WTC11 (cell line): ENCODE measurements around the gene ADGRD2. TPM values are rescaled to one million over a fixed set of nuclear protein-coding genes. Genes with fewer than 3 reads are reported as not detected.
A peak's percentile ranks its signal among the peaks of the same experiment; 100 is the strongest.

ENCODE experiments used
- CREB1 ChIP-seq: sonication (generic); formaldehyde crosslinking; IDR thresholded peaks from 2 replicates; pipeline ENCODE4 v1.8.0; 2023; ENCODE audit warnings: mild to moderate bottlenecking, missing genetic modification reagents
- ELF4 ChIP-seq: sonication (generic); formaldehyde crosslinking; IDR thresholded peaks from 2 replicates; pipeline ENCODE4 v1.8.1; 2022; ENCODE audit warnings: low read depth, mild to moderate bottlenecking, moderate library complexity, missing genetic modification reagents
- FOXP1 ChIP-seq: sonication (generic); formaldehyde crosslinking; IDR thresholded peaks from 2 replicates; pipeline ENCODE4 v1.8.0; 2022; ENCODE audit warnings: missing genetic modification reagents, mild to moderate bottlenecking, moderate library complexity, borderline replicate concordance
- IRF2 ChIP-seq: sonication (generic); formaldehyde crosslinking; IDR thresholded peaks from 2 replicates; pipeline ENCODE4 v1.8.0; 2022; ENCODE audit warnings: low read depth, missing genetic modification reagents, borderline replicate concordance
- JUN ChIP-seq: sonication (generic); formaldehyde crosslinking; IDR thresholded peaks from 2 replicates; pipeline ENCODE4 v1.8.0; 2023; ENCODE audit warnings: mild to moderate bottlenecking, missing genetic modification reagents
- KAT7 ChIP-seq: sonication (generic); formaldehyde crosslinking; IDR thresholded peaks from 2 replicates; pipeline ENCODE4 v1.8.1; 2023; ENCODE audit warnings: missing genetic modification reagents, mild to moderate bottlenecking, borderline replicate concordance
- MXD4 ChIP-seq: fragments of 250-450 bp; sonication (Bioruptor Pico); IDR thresholded peaks from 2 replicates; pipeline ENCODE4 v1.8.0; 2021; ENCODE audit warnings: mild to moderate bottlenecking, moderate library complexity, borderline replicate concordance
- RELA ChIP-seq: sonication (generic); formaldehyde crosslinking; IDR thresholded peaks from 2 replicates; pipeline ENCODE4 v1.8.1; 2022; ENCODE audit warnings: missing genetic modification reagents, mild to moderate bottlenecking, borderline replicate concordance
- SMAD3 ChIP-seq: sonication (generic); formaldehyde crosslinking; IDR thresholded peaks from 2 replicates; pipeline ENCODE4 v1.8.0; 2022; ENCODE audit warnings: missing genetic modification reagents, mild to moderate bottlenecking, borderline replicate concordance
- SP1 ChIP-seq: sonication (generic); formaldehyde crosslinking; conservative IDR thresholded peaks from 2 replicates; pipeline ENCODE4 v1.8.1; 2022; ENCODE audit warnings: missing genetic modification reagents
- TCF7 ChIP-seq: sonication (generic); formaldehyde crosslinking; IDR thresholded peaks from 2 replicates; pipeline ENCODE4 v1.8.0; 2022; ENCODE audit warnings: mild to moderate bottlenecking, low read depth, missing genetic modification reagents, moderate library complexity
- TEAD1 ChIP-seq: sonication (generic); formaldehyde crosslinking; IDR thresholded peaks from 2 replicates; pipeline ENCODE4 v1.8.0; 2022; ENCODE audit warnings: mild to moderate bottlenecking, missing genetic modification reagents
- TEAD4 ChIP-seq: sonication (generic); formaldehyde crosslinking; IDR thresholded peaks from 2 replicates; pipeline ENCODE4 v1.8.0; 2022; ENCODE audit warnings: mild to moderate bottlenecking, missing genetic modification reagents
- TP53 ChIP-seq: sonication (generic); formaldehyde crosslinking; IDR thresholded peaks from 2 replicates; pipeline ENCODE4 v1.8.1; 2023; ENCODE audit warnings: mild to moderate bottlenecking, missing genetic modification reagents
- ZNF121 ChIP-seq: sonication (generic); formaldehyde crosslinking; IDR thresholded peaks from 2 replicates; pipeline ENCODE4 v1.8.0; 2023; ENCODE audit warnings: missing genetic modification reagents
- ZNF219 ChIP-seq: sonication (generic); formaldehyde crosslinking; IDR thresholded peaks from 2 replicates; pipeline ENCODE4 v1.8.0; 2023; ENCODE audit warnings: missing genetic modification reagents, mild to moderate bottlenecking, borderline replicate concordance
- ZNF263 ChIP-seq: sonication (generic); formaldehyde crosslinking; IDR thresholded peaks from 2 replicates; pipeline ENCODE4 v1.8.1; 2022; ENCODE audit warnings: low read depth, mild to moderate bottlenecking, moderate library complexity, missing genetic modification reagents
- ZNF416 ChIP-seq: fragments of 250-450 bp; sonication (Bioruptor Pico); IDR thresholded peaks from 2 replicates; pipeline ENCODE4 v1.9.0; 2021; ENCODE audit warnings: mild to moderate bottlenecking, inconsistent platforms
- total RNA-seq: library from RNA; stranded (reverse); gene quantifications from 3 replicates; pipeline ENCODE4 v1.2.3, GENCODE V29; 2021
- TF ChIP-seq, protein P1 (sequence below): sonication (generic); formaldehyde crosslinking; IDR thresholded peaks from 2 replicates; pipeline ENCODE4 v1.8.0; 2022; ENCODE audit warnings: missing genetic modification reagents
- TF ChIP-seq, protein P2 (sequence below): sonication (generic); formaldehyde crosslinking; IDR thresholded peaks from 2 replicates; pipeline ENCODE4 v1.8.1; 2022; ENCODE audit warnings: low read depth, mild to moderate bottlenecking, moderate library complexity, missing genetic modification reagents, borderline replicate concordance
- TF ChIP-seq, protein P3 (sequence below): sonication (generic); formaldehyde crosslinking; IDR thresholded peaks from 2 replicates; pipeline ENCODE4 v1.8.0; 2022; ENCODE audit warnings: mild to moderate bottlenecking, missing genetic modification reagents
- TF ChIP-seq, protein P4 (sequence below): sonication (generic); formaldehyde crosslinking; IDR thresholded peaks from 2 replicates; pipeline ENCODE4 v1.8.0; 2023; ENCODE audit warnings: missing genetic modification reagents, mild to moderate bottlenecking, borderline replicate concordance
- TF ChIP-seq, protein P5 (sequence below): sonication (generic); formaldehyde crosslinking; IDR thresholded peaks from 2 replicates; pipeline ENCODE4 v1.8.1; 2022; ENCODE audit warnings: mild to moderate bottlenecking, moderate library complexity, missing genetic modification reagents
- TF ChIP-seq, protein P6 (sequence below): sonication (generic); formaldehyde crosslinking; IDR thresholded peaks from 2 replicates; pipeline ENCODE4 v1.8.1; 2023; ENCODE audit warnings: mild to moderate bottlenecking, missing genetic modification reagents

ADGRD2 gene
- total RNA-seq, 1 experiment from 2014 or later, result 0.61 TPM

DNA sequence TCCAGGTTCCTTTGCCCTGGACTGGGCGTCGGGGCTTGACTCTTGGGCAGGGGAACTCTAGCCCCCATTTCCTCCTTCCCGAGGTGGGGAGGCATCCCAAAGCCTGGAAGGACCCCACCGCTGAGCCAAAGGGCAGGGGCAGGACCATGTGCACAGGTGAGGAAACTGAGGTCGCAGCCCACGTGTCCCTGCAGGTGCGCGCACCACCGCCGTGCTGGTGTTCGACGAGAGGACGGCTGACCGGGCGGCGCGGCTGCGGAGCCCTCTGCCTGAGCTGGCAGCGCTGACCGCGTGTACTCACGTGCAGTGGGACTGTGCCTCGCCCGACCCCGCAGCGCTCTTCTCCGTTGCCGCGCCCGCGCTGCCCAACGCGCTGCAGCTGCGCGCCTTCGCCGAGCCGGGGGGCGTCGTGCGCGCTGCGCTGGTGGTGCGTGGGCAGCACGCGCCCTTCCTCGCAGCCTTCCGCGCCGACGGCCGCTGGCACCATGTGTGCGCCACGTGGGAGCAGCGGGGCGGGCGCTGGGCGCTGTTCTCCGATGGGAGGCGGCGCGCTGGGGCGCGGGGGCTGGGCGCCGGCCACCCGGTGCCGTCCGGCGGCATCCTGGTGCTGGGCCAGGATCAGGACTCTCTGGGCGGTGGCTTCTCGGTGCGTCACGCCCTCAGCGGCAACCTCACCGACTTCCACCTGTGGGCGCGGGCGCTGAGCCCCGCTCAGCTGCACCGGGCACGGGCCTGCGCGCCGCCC is 2.8 kb downstream of the ADGRD2 start (continued):
- peak; percentile 99 for TF ChIP-seq FOXP1 (CRISPR knock-in tag)
- peak; percentile 90 for TF ChIP-seq RELA (CRISPR knock-in tag)
- 0 out of 2 replicates have a peak, but pooled peaks have one; percentile 84 for TF ChIP-seq ELF4 (CRISPR knock-in tag)
- TF ChIP-seq, protein P1, sequence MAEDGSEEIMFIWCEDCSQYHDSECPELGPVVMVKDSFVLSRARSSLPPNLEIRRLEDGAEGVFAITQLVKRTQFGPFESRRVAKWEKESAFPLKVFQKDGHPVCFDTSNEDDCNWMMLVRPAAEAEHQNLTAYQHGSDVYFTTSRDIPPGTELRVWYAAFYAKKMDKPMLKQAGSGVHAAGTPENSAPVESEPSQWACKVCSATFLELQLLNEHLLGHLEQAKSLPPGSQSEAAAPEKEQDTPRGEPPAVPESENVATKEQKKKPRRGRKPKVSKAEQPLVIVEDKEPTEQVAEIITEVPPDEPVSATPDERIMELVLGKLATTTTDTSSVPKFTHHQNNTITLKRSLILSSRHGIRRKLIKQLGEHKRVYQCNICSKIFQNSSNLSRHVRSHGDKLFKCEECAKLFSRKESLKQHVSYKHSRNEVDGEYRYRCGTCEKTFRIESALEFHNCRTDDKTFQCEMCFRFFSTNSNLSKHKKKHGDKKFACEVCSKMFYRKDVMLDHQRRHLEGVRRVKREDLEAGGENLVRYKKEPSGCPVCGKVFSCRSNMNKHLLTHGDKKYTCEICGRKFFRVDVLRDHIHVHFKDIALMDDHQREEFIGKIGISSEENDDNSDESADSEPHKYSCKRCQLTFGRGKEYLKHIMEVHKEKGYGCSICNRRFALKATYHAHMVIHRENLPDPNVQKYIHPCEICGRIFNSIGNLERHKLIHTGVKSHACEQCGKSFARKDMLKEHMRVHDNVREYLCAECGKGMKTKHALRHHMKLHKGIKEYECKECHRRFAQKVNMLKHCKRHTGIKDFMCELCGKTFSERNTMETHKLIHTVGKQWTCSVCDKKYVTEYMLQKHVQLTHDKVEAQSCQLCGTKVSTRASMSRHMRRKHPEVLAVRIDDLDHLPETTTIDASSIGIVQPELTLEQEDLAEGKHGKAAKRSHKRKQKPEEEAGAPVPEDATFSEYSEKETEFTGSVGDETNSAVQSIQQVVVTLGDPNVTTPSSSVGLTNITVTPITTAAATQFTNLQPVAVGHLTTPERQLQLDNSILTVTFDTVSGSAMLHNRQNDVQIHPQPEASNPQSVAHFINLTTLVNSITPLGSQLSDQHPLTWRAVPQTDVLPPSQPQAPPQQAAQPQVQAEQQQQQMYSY (CRISPR knock-in tag), result peak; percentile 73
- TF ChIP-seq, protein P2, sequence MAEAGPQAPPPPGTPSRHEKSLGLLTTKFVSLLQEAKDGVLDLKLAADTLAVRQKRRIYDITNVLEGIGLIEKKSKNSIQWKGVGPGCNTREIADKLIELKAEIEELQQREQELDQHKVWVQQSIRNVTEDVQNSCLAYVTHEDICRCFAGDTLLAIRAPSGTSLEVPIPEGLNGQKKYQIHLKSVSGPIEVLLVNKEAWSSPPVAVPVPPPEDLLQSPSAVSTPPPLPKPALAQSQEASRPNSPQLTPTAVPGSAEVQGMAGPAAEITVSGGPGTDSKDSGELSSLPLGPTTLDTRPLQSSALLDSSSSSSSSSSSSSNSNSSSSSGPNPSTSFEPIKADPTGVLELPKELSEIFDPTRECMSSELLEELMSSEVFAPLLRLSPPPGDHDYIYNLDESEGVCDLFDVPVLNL (CRISPR knock-in tag), result peak; percentile 79
- peak; percentile 48; the same call in 1 of the 2 replicates for TF ChIP-seq ZNF263 (CRISPR knock-in tag)
- peak; percentile 92; the same call in 1 of the 2 replicates for TF ChIP-seq TCF7 (CRISPR knock-in tag)
- peak; percentile 67; the same call in 1 of the 2 replicates for TF ChIP-seq ZNF121 (CRISPR knock-in tag)
- peak; percentile 58 for TF ChIP-seq SP1
- no peak for TF ChIP-seq MXD4
- peak; percentile 97 for TF ChIP-seq TEAD1 (CRISPR knock-in tag)
- peak; percentile 45; the same call in 1 of the 2 replicates for TF ChIP-seq SMAD3 (CRISPR knock-in tag)
- TF ChIP-seq KAT7 (CRISPR knock-in tag), result peak; percentile 85; the same call in 1 of the 2 replicates
- TF ChIP-seq JUN (CRISPR knock-in tag), result peak; percentile 98
- TF ChIP-seq ZNF219 (CRISPR knock-in tag), result peak; percentile 87
- TF ChIP-seq TP53 (CRISPR knock-in tag), result peak; percentile 97
- TF ChIP-seq, protein P3, sequence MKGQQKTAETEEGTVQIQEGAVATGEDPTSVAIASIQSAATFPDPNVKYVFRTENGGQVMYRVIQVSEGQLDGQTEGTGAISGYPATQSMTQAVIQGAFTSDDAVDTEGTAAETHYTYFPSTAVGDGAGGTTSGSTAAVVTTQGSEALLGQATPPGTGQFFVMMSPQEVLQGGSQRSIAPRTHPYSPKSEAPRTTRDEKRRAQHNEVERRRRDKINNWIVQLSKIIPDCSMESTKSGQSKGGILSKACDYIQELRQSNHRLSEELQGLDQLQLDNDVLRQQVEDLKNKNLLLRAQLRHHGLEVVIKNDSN (CRISPR knock-in tag), result peak; percentile 28; the same call in 1 of the 2 replicates
- TF ChIP-seq CREB1 (CRISPR knock-in tag), result no peak
- no peak for TF ChIP-seq ZNF416
- TF ChIP-seq, protein P4, sequence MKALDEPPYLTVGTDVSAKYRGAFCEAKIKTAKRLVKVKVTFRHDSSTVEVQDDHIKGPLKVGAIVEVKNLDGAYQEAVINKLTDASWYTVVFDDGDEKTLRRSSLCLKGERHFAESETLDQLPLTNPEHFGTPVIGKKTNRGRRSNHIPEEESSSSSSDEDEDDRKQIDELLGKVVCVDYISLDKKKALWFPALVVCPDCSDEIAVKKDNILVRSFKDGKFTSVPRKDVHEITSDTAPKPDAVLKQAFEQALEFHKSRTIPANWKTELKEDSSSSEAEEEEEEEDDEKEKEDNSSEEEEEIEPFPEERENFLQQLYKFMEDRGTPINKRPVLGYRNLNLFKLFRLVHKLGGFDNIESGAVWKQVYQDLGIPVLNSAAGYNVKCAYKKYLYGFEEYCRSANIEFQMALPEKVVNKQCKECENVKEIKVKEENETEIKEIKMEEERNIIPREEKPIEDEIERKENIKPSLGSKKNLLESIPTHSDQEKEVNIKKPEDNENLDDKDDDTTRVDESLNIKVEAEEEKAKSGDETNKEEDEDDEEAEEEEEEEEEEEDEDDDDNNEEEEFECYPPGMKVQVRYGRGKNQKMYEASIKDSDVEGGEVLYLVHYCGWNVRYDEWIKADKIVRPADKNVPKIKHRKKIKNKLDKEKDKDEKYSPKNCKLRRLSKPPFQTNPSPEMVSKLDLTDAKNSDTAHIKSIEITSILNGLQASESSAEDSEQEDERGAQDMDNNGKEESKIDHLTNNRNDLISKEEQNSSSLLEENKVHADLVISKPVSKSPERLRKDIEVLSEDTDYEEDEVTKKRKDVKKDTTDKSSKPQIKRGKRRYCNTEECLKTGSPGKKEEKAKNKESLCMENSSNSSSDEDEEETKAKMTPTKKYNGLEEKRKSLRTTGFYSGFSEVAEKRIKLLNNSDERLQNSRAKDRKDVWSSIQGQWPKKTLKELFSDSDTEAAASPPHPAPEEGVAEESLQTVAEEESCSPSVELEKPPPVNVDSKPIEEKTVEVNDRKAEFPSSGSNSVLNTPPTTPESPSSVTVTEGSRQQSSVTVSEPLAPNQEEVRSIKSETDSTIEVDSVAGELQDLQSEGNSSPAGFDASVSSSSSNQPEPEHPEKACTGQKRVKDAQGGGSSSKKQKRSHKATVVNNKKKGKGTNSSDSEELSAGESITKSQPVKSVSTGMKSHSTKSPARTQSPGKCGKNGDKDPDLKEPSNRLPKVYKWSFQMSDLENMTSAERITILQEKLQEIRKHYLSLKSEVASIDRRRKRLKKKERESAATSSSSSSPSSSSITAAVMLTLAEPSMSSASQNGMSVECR, result peak; percentile 95; the same call in 1 of the 2 replicates
- TF ChIP-seq, protein P5, sequence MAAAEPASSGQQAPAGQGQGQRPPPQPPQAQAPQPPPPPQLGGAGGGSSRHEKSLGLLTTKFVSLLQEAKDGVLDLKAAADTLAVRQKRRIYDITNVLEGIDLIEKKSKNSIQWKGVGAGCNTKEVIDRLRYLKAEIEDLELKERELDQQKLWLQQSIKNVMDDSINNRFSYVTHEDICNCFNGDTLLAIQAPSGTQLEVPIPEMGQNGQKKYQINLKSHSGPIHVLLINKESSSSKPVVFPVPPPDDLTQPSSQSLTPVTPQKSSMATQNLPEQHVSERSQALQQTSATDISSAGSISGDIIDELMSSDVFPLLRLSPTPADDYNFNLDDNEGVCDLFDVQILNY (CRISPR knock-in tag), result peak; percentile 63; the same call in 1 of the 2 replicates
- TF ChIP-seq, protein P6, sequence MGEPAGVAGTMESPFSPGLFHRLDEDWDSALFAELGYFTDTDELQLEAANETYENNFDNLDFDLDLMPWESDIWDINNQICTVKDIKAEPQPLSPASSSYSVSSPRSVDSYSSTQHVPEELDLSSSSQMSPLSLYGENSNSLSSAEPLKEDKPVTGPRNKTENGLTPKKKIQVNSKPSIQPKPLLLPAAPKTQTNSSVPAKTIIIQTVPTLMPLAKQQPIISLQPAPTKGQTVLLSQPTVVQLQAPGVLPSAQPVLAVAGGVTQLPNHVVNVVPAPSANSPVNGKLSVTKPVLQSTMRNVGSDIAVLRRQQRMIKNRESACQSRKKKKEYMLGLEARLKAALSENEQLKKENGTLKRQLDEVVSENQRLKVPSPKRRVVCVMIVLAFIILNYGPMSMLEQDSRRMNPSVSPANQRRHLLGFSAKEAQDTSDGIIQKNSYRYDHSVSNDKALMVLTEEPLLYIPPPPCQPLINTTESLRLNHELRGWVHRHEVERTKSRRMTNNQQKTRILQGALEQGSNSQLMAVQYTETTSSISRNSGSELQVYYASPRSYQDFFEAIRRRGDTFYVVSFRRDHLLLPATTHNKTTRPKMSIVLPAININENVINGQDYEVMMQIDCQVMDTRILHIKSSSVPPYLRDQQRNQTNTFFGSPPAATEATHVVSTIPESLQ (CRISPR knock-in tag), result no peak
- peak; percentile 70; the same call in 1 of the 2 replicates for TF ChIP-seq TEAD4 (CRISPR knock-in tag)
- TF ChIP-seq IRF2 (CRISPR knock-in tag), result peak; percentile 86
